ENCODE results near the gene NECTIN4.

The NECTIN4 gene

DNA sequence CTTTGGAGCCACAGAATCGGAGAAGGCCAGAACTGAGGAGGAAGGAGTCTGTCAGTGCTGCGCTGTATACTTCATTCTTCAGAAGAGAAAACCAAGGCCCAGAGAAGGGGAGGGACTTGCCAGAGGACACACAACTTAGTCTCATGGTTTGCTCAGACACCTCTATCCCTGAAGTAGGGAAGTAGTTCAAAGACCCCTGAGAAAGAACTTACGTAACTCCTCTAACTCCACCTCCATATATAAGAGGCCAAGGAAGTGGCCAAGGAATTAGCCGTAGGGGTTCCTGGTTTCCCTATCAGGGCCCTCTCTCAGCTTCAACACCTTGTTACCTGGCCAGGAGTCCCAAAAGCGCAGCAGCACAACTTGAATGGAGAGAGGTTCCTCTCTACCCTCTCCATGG is 580 bp upstream of the NECTIN4 start:
- H3K9me3 Mint-ChIP-seq = no peaks in the 10 kb centered on the region
- peaks cover 31% of the 10 kb centered on the region for H3K4me1 Mint-ChIP-seq
- H3K4me3 Mint-ChIP-seq = no peak overlapping the region

DNA sequence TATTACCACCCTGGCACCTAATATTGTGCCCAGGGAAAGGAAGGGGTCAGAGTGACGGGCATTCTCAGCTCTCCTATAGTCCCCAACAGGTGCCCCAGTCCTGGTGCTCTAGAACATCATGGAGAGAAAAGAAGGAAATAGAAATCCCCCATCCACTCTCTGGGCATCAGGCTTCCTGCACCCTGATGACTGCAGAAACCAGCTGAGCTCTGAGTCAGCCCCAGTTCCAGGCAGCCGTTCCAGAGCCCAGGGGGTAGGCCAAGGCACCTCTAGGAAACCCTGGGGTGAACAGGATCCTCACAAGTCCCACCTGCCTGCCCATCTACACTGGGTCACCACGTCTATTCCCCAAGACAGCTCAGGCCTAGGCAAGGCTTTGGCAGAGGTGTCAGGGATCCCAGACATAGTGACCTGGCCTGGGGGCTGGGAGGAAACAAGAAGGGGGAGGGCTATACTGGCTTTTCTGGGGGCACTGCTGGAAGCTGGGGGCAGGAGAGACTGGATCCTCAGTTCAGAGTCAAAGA is 709 bp downstream of the NECTIN4 start:
- Mint-ChIP-seq H3K36me3 (ENCODE audit: low read depth) (no peaks in the 10 kb centered on the region), H3K4me1 (peaks cover 43% of the 10 kb centered on the region), H3K27ac (no peak overlapping the region), H3K27me3 (ENCODE audit: low read depth, poor library complexity) (peaks cover 7% of the 10 kb centered on the region), H3K4me3 (no peak overlapping the region), H3K9me3 (no peaks in the 10 kb centered on the region)
- no peak for DNase-seq
- TF ChIP-seq, protein P1, sequence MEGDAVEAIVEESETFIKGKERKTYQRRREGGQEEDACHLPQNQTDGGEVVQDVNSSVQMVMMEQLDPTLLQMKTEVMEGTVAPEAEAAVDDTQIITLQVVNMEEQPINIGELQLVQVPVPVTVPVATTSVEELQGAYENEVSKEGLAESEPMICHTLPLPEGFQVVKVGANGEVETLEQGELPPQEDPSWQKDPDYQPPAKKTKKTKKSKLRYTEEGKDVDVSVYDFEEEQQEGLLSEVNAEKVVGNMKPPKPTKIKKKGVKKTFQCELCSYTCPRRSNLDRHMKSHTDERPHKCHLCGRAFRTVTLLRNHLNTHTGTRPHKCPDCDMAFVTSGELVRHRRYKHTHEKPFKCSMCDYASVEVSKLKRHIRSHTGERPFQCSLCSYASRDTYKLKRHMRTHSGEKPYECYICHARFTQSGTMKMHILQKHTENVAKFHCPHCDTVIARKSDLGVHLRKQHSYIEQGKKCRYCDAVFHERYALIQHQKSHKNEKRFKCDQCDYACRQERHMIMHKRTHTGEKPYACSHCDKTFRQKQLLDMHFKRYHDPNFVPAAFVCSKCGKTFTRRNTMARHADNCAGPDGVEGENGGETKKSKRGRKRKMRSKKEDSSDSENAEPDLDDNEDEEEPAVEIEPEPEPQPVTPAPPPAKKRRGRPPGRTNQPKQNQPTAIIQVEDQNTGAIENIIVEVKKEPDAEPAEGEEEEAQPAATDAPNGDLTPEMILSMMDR (IDR thresholded peaks at IDR 0.05) = no peak

More for the DNA sequence above, 580 bp upstream of the NECTIN4 start:
- Mint-ChIP-seq H3K27me3 (ENCODE audit: low read depth, poor library complexity) (peaks cover 16% of the 10 kb centered on the region), H3K27ac (no peak overlapping the region), H3K36me3 (ENCODE audit: low read depth) (no peaks in the 10 kb centered on the region)
- TF ChIP-seq, protein P1 (IDR thresholded peaks at IDR 0.05) = no peak
- no peak for DNase-seq

DNA sequence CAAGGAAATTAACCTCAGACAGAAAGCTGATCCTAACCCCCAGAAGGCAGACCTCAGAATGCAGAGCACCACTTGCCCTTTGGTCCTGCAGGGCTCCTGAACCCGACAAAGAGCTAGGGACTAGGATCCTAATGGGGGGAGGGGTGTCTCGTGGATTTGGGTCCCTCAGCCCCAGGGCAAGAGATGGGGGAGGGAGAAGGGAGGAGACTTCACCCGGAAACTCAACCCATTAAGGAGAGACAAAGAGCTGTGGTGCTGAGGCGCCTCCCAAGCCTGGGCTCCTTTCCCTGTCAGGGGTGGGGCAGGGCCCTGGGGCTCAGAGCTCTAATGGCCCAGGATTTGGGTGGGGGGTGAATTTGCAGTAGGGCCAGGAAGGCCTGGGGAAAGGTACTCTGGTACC is 2.9 kb downstream of the NECTIN4 start:
- TF ChIP-seq, protein P1 (IDR thresholded peaks at IDR 0.05) = no peak
- Mint-ChIP-seq H3K9me3 (no peaks in the 10 kb centered on the region), H3K27ac (no peak overlapping the region), H3K36me3 (ENCODE audit: low read depth) (no peaks in the 10 kb centered on the region), H3K27me3 (ENCODE audit: low read depth, poor library complexity) (peaks cover 3% of the 10 kb centered on the region), H3K4me1 (peaks cover 43% of the 10 kb centered on the region), H3K4me3 (no peak overlapping the region)
- no peak for DNase-seq

DNA sequence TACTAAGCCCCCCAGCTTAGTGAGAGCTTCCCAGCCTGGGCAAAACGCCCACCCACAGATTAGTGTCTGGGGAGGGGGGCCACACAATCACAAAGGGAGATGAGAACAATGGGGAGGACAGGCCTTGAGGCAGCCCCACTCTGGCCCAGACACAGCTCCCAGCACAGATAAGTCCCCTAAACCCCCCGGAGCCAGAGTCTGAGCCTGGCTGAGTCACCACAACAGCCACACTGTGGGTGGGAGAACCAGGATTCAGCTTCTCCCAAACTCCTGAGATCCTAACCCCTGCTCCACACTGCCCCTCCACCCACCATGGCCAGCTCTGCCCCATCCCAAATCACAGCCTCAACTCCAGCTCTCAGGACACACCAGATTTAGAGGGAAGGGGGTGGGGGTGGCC is 4.2 kb downstream of the NECTIN4 start:
- H3K9me3 Mint-ChIP-seq = no peaks in the 10 kb centered on the region
- H3K4me1 Mint-ChIP-seq = peaks cover 48% of the 10 kb centered on the region
- TF ChIP-seq, protein P1 (IDR thresholded peaks at IDR 0.05) = no peak
- H3K4me3 Mint-ChIP-seq = no peak overlapping the region
- no peak for DNase-seq
- no peak overlapping the region for H3K27ac Mint-ChIP-seq
- H3K36me3 Mint-ChIP-seq (ENCODE audit: low read depth) = no peaks in the 10 kb centered on the region
- H3K27me3 Mint-ChIP-seq (ENCODE audit: low read depth, poor library complexity) = peaks cover 6% of the 10 kb centered on the region

DNA sequence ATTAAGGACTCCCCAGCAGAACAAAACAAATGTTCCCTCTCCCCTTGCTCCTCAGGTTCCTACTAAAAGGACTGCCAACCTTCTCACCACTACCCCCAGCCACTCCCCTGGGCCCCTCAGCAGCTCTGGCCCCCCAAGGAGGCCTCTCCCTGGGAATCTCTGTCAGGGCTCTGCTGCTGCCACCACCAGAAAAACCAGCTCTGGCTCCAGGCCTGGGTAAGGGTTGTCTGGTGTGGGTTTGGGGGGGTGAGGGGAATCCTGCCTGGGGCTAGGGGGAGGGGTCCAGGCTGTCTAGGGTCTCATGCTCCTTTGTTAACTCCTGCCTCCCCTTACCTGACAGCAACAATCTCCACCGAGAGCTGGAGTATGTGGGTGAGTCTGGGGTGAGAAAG is 4.8 kb downstream of the NECTIN4 start:
- Mint-ChIP-seq H3K27ac (peak overlapping the region; percentile 11), H3K36me3 (ENCODE audit: low read depth) (no peaks in the 10 kb centered on the region), H3K9me3 (no peaks in the 10 kb centered on the region), H3K4me1 (peaks cover 51% of the 10 kb centered on the region), H3K27me3 (ENCODE audit: low read depth, poor library complexity) (peaks cover 6% of the 10 kb centered on the region), H3K4me3 (no peak overlapping the region)
- no peak for DNase-seq
- TF ChIP-seq, protein P1 (IDR thresholded peaks at IDR 0.05) = no peak

Measured in nephron progenitor cell (in vitro differentiated cells).